Mesenchymal stem cell (in vitro differentiated cells and primary cell): ENCODE results near the gene TNNC1.

Experiments
- DNase-seq: peaks from one replicate; pipeline ENCODE4 v3.0.0-alpha.2; 2013
- H2AFZ ChIP-seq: one replicate; pipeline ENCODE4 v1.6.1; 2013; ENCODE audit warnings: low read depth, mild to moderate bottlenecking, control low read depth, inconsistent platforms, low read length, moderate library complexity
- H2AK5ac ChIP-seq: 2 replicates; pipeline ENCODE4 v1.6.1; 2013; ENCODE audit warnings: low read length, moderate library complexity, mild to moderate bottlenecking, inconsistent platforms; ENCODE audit not compliant: severe bottlenecking
- H2BK120ac ChIP-seq: one replicate; pipeline ENCODE4 v1.6.1; 2013; ENCODE audit warnings: low read depth, mild to moderate bottlenecking, inconsistent platforms, low read length, moderate library complexity
- H2BK12ac ChIP-seq, 2 experiments: one replicate each; pipeline ENCODE4 v1.6.1; 2013; ENCODE audit warnings: inconsistent platforms in 2 of 2, low read length in 2 of 2, mild to moderate bottlenecking in 2 of 2, moderate library complexity in 2 of 2, control low read depth in 1 of 2
- H2BK15ac ChIP-seq: one replicate; pipeline ENCODE4 v1.6.1; 2013; ENCODE audit warnings: mild to moderate bottlenecking, low read depth, inconsistent platforms; ENCODE audit not compliant: poor library complexity, severe bottlenecking
- H2BK5ac ChIP-seq: 2 replicates; pipeline ENCODE4 v1.6.1; 2013; ENCODE audit warnings: low read depth, mild to moderate bottlenecking, low read length, control low read depth, inconsistent platforms; ENCODE audit not compliant: poor library complexity, severe bottlenecking
- H3K14ac ChIP-seq, 2 experiments: one replicate each; pipeline ENCODE4 v1.6.1; 2013; ENCODE audit warnings: inconsistent platforms in 2 of 2, low read length in 2 of 2, control low read depth in 1 of 2, mild to moderate bottlenecking in 1 of 2, moderate library complexity in 1 of 2
- H3K18ac ChIP-seq, 2 experiments: one replicate each; pipeline ENCODE4 v1.6.1; 2013; ENCODE audit warnings: inconsistent platforms in 2 of 2, low read length in 2 of 2, control low read depth in 1 of 2, low read depth in 1 of 2, mild to moderate bottlenecking in 1 of 2
- H3K23ac ChIP-seq, 2 experiments: one replicate each; pipeline ENCODE4 v1.6.1; 2013; ENCODE audit warnings: inconsistent platforms in 2 of 2, low read length in 2 of 2, mild to moderate bottlenecking in 2 of 2, moderate library complexity in 2 of 2, control low read depth in 1 of 2
- H3K27ac ChIP-seq: 2 replicates; pipeline ENCODE4 v1.5.1; 2013; ENCODE audit warnings: mild to moderate bottlenecking, moderate library complexity, low read length, control low read depth, inconsistent platforms; ENCODE audit not compliant: poor library complexity, severe bottlenecking
- H3K27me3 ChIP-seq, 2 experiments: 2 replicates each; pipeline versions ENCODE4 v1.6.1 to v1.7.0; 2013; ENCODE audit warnings: low read length in 2 of 2, mild to moderate bottlenecking in 2 of 2, moderate library complexity in 2 of 2, control low read depth in 1 of 2, inconsistent platforms in 1 of 2; ENCODE audit not compliant: control insufficient read depth in 1 of 2, insufficient read depth in 1 of 2
- H3K36me3 ChIP-seq, 2 experiments: 2 replicates each; pipeline versions ENCODE4 v1.6.1 to v1.7.0; 2013; ENCODE audit warnings: low read length in 2 of 2, control low read depth in 1 of 2, inconsistent platforms in 1 of 2, low read depth in 1 of 2, mild to moderate bottlenecking in 1 of 2; ENCODE audit not compliant: insufficient read depth in 2 of 2, control insufficient read depth in 1 of 2
- H3K4ac ChIP-seq, 2 experiments: one replicate each; pipeline ENCODE4 v1.6.1; 2013; ENCODE audit warnings: inconsistent platforms in 2 of 2, low read length in 2 of 2, mild to moderate bottlenecking in 2 of 2, moderate library complexity in 2 of 2, control low read depth in 1 of 2, low read depth in 1 of 2
- H3K4me1 ChIP-seq: 2 replicates; pipeline ENCODE4 v1.6.1; 2013; ENCODE audit warnings: low read depth, low read length, control low read depth; ENCODE audit not compliant: control insufficient read depth, insufficient read depth
- H3K4me2 ChIP-seq: 2 replicates; pipeline ENCODE4 v1.6.1; 2013; ENCODE audit warnings: low read length, mild to moderate bottlenecking, inconsistent platforms; ENCODE audit not compliant: poor library complexity, severe bottlenecking
- H3K4me3 ChIP-seq, 2 experiments: 2 replicates each; pipeline versions ENCODE4 v1.5.1 to v1.7.0; 2013; ENCODE audit warnings: low read length in 2 of 2, mild to moderate bottlenecking in 2 of 2, control low read depth in 1 of 2, low read depth in 1 of 2; ENCODE audit not compliant: insufficient read depth in 1 of 2
- H3K79me1 ChIP-seq: replicated peaks from 2 replicates; pipeline ENCODE4 v1.6.1; 2013; ENCODE audit warnings: mild to moderate bottlenecking, control low read depth, low read length, inconsistent platforms; ENCODE audit not compliant: poor library complexity, severe bottlenecking
- H3K9ac ChIP-seq: 2 replicates; pipeline ENCODE4 v1.7.0; 2013; ENCODE audit warnings: mild to moderate bottlenecking, low read length, moderate library complexity
- H3K9me3 ChIP-seq: 2 replicates; pipeline ENCODE4 v1.7.0; 2013; ENCODE audit warnings: mild to moderate bottlenecking, low read length; ENCODE audit not compliant: control insufficient read depth
- H4K8ac ChIP-seq: one replicate; pipeline ENCODE4 v1.6.1; 2013; ENCODE audit warnings: inconsistent platforms, mild to moderate bottlenecking, low read length, moderate library complexity
- H4K91ac ChIP-seq: one replicate; pipeline ENCODE4 v1.6.1; 2013; ENCODE audit warnings: mild to moderate bottlenecking, low read length, inconsistent platforms
- WGBS: methylation state at CpG from one replicate; pipeline ENCODE4 v1.1.7; 2013; ENCODE audit warnings: mixed read lengths; 5-methylcytosine and 5-hydroxymethylcytosine counted together

TNNC1 gene

DNA sequence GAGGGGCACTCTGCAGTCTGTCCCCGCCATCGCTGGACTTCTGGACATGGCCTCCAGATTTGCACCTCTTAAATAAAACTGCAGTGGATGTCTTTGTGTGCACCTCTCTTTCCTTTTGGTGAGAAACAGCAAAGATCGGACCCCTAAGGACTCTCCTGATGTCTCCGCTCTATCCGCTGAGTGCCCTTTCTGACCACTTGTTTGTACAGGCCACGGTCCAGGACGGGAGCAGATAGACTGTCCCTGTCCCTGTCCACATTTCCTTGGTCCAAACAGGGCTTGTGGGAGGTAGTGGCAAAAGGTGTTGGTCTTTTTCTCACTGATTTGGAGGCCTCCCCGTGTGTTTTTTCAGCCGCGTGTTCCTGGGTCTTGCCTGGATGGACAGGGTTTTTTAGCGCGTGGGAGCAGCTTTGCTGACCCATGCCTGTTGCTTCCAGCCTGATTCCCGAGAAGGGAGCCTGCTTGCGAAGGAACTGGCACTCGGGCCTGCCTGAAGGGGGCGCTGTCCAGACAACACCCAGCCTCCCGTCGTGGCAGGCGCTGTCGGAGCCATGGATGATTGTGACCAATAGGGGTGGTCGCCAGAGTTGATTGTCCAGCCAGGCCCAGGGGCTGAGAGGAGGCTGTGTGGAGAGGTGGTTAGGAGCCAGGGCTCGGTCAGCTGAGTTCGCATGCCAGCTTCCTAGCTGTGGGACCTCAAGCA is 28.1 kb upstream of the TNNC1 start:
- 89% methylated on average over 23 of the region's 23 CpGs for WGBS
- Histone ChIP-seq H2BK5ac (no peak overlapping the region), H2AK5ac (no peak overlapping the region), H2BK15ac (no peak overlapping the region), H4K91ac (no peak overlapping the region), H3K14ac (no peak overlapping the region), H2BK12ac (no peak overlapping the region), H3K4me3 (no peak overlapping the region), H3K27ac (no peak overlapping the region), H3K18ac (no peak overlapping the region), H3K79me1 (peaks cover 56% of the 10 kb centered on the region), H2AFZ (no peak overlapping the region), H3K9ac (no peak overlapping the region), H3K4ac (no peak overlapping the region), H3K23ac (no peak overlapping the region), H4K8ac (no peak overlapping the region), H3K4me2 (no peak overlapping the region), H3K27me3 (no peaks in the 10 kb centered on the region), H3K4me1 (peaks cover 9% of the 10 kb centered on the region), H3K36me3 (peaks cover 81 to 96% of the 10 kb centered on the region in 2 experiments), H3K9me3 (no peaks in the 10 kb centered on the region), H2BK120ac (no peak overlapping the region)
- DNase-seq, result peak; percentile 23

- Histone ChIP-seq H2BK120ac (no peak overlapping the region), H3K23ac (no peak overlapping the region), H2BK12ac (no peak overlapping the region), H3K27me3 (no peaks in the 10 kb centered on the region), H3K9ac (no peak overlapping the region), H3K4me3 (no peak overlapping the region), H2AFZ (no peak overlapping the region), H3K4me2 (no peak overlapping the region), H3K14ac (no peak overlapping the region), H2AK5ac (no peak overlapping the region), H3K27ac (no peak overlapping the region), H2BK5ac (no peak overlapping the region), H3K18ac (no peak overlapping the region), H4K91ac (no peak overlapping the region), H3K79me1 (peaks cover 54% of the 10 kb centered on the region), H3K4ac (no peak overlapping the region), H3K4me1 (peaks cover 9% of the 10 kb centered on the region), H3K9me3 (no peaks in the 10 kb centered on the region), H4K8ac (no peak overlapping the region), H2BK15ac (no peak overlapping the region), H3K36me3 (peaks cover 79 to 96% of the 10 kb centered on the region in 2 experiments)
- WGBS, result 98% methylated on average over 24 of the region's 27 CpGs
- no peak for DNase-seq
These were observed 27.2 kb upstream of the TNNC1 start for GRCh38 chr3:52480768-52481715.

DNA sequence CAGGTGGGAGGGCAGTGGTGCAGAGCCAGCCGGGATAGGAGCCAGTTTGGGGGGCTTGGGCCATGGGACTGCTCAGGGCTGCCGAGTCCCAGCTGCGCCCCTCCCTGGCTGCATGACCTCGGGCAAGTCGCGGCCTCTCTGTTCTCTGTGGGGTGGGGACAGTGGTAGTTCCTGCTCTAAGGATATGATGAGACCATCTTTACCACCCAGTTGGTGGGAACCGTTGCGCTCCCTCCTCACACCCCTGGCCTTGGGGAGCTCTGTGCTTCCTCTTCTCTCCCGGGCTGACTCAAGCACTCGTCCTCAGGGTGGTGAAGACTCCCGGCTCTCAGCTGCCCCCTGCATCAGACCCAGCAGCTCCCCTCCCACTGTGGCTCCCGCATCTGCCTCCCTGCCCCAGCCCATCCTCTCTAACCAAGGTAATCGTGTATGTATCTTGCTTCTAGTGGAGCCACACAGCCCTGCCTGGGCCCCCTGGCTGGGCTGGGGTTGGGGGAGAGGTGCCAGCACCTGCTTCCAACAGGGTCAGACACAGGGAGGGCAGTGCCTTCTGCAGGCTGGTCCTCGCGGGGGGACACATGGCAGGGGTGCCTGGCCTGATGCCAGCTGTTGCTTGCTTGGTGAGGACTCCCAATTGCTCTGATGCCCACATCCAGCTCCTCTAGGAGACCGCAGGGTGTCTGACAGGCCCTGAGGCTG is 26.2 kb upstream of the TNNC1 start:
- Histone ChIP-seq H3K27me3 (no peaks in the 10 kb centered on the region), H2AK5ac (no peak overlapping the region), H3K27ac (no peak overlapping the region), H3K9me3 (no peaks in the 10 kb centered on the region), H3K23ac (no peak overlapping the region), H3K4ac (no peak overlapping the region), H3K9ac (no peak overlapping the region), H4K91ac (no peak overlapping the region), H3K79me1 (peaks cover 54% of the 10 kb centered on the region), H3K4me1 (peaks cover 9% of the 10 kb centered on the region), H3K14ac (no peak overlapping the region), H3K36me3 (peaks cover 80 to 96% of the 10 kb centered on the region in 2 experiments), H2AFZ (no peak overlapping the region), H3K4me2 (no peak overlapping the region), H2BK5ac (no peak overlapping the region), H3K18ac (no peak overlapping the region), H4K8ac (no peak overlapping the region), H2BK12ac (no peak overlapping the region), H2BK120ac (no peak overlapping the region), H2BK15ac (no peak overlapping the region), H3K4me3 (no peak overlapping the region)
- 96% methylated on average over 10 of the region's 16 CpGs for WGBS
- no peak for DNase-seq
